HUDEP-2 (cell line): ENCODE results near the gene ST6GAL2.

Experiments
- DNase-seq, 76 experiments: peaks; one replicate each; lab custom pipeline; 2025; ENCODE audit not compliant: unreplicated experiment in 76 of 76; lab: John Stamatoyannopoulos, UW

Gene ST6GAL2

GRCh38 chr2:106830191-106830590 is 55.8 kb downstream of the ST6GAL2 start:
- DNase-seq: no peak

- DNase-seq: no peak
Observed at GRCh38 chr2:106828119-106828518, 57.8 kb downstream of the ST6GAL2 start.

- DNase-seq: no peak
Observed at GRCh38 chr2:106827158-106827557, 58.8 kb downstream of the ST6GAL2 start.

- no peak for DNase-seq
Observed at GRCh38 chr2:106825161-106825560, 60.8 kb downstream of the ST6GAL2 start.

GRCh38 chr2:106816974-106817373 is 69.0 kb downstream of the ST6GAL2 start:
- no peak for DNase-seq

- no peak for DNase-seq
Observed at GRCh38 chr2:106812841-106813240, 73.1 kb downstream of the ST6GAL2 start.

- DNase-seq: no peak
Observed at GRCh38 chr2:106812383-106812782, 73.6 kb downstream of the ST6GAL2 start.

GRCh38 chr2:106805716-106806115 is 80.3 kb downstream of the ST6GAL2 start:
- DNase-seq: no peak

- no peak for DNase-seq
Observed at GRCh38 chr2:106804161-106804560, 81.8 kb downstream of the ST6GAL2 start.

GRCh38 chr2:106800976-106801655 is 84.9 kb downstream of the ST6GAL2 start:
- no peak for DNase-seq

- DNase-seq: no peak
Observed at GRCh38 chr2:106800180-106800579, 85.8 kb downstream of the ST6GAL2 start.

- DNase-seq: no peak
Observed at GRCh38 chr2:106798826-106799552, 87.0 kb downstream of the ST6GAL2 start.

GRCh38 chr2:106797494-106797893 is 88.5 kb downstream of the ST6GAL2 start:
- no peak for DNase-seq

- DNase-seq: no peak
Observed at GRCh38 chr2:106792671-106793070, 93.3 kb downstream of the ST6GAL2 start.

GRCh38 chr2:106789185-106789584 is 96.8 kb downstream of the ST6GAL2 start:
- peak in 2 of 76 experiments; percentile 2 to 11 for DNase-seq

GRCh38 chr2:106782681-106783080 is 103.3 kb downstream of the ST6GAL2 start:
- DNase-seq: no peak

GRCh38 chr2:106781196-106781595 is 104.8 kb downstream of the ST6GAL2 start:
- DNase-seq: no peak

- no peak for DNase-seq
Observed at GRCh38 chr2:106771811-106772210, 114.2 kb downstream of the ST6GAL2 start.

GRCh38 chr2:106770986-106771385 is 115.0 kb downstream of the ST6GAL2 start:
- DNase-seq: no peak

GRCh38 chr2:106764614-106765013 is 121.4 kb downstream of the ST6GAL2 start:
- no peak for DNase-seq

GRCh38 chr2:106759966-106760365 is 126.0 kb downstream of the ST6GAL2 start:
- DNase-seq: no peak

- no peak for DNase-seq
Observed at GRCh38 chr2:106758901-106759497, 127.0 kb downstream of the ST6GAL2 start.
